GM12878 (cell line): ENCODE measurements around the gene SMR3A. TPM values are rescaled to one million over a fixed set of nuclear protein-coding genes. Genes with fewer than 3 reads are reported as not detected.

Experiments
- ASH2L ChIP-seq: fragments of 300-600, 200-600 bp; sonication (generic); IDR thresholded peaks from 2 replicates; pipeline ENCODE4 v1.6.1; 2017; ENCODE audit warnings: low read depth, mild to moderate bottlenecking, borderline replicate concordance
- BCL11A ChIP-seq: IDR thresholded peaks from 2 replicates; pipeline ENCODE4 v1.6.1; 2011; ENCODE audit warnings: low read depth, low read length
- BCLAF1 ChIP-seq: fragments of 450-650 bp; IDR thresholded peaks from 2 replicates; pipeline ENCODE4 v1.6.1; 2017; ENCODE audit warnings: antibody characterized with exemption, mild to moderate bottlenecking, moderate library complexity
- BMI1 ChIP-seq: fragments of 450-650 bp; IDR thresholded peaks from 2 replicates; pipeline ENCODE4 v1.6.1; 2016; ENCODE audit warnings: mild to moderate bottlenecking, moderate library complexity, borderline replicate concordance
- BRCA1 ChIP-seq: IDR thresholded peaks from 2 replicates; pipeline ENCODE4 v1.6.1; 2011; ENCODE audit warnings: low read depth, low read length, improper control_type of control experiment
- CBFB ChIP-seq: IDR thresholded peaks from 2 replicates; pipeline ENCODE4 v1.6.1; 2016; ENCODE audit warnings: antibody characterized with exemption, low read depth
- CHD2 ChIP-seq: IDR thresholded peaks from 2 replicates; pipeline ENCODE4 v1.6.1; 2011; ENCODE audit warnings: low read depth, low read length, improper control_type of control experiment, borderline replicate concordance
- E4F1 ChIP-seq: fragments of 450-650 bp; IDR thresholded peaks from 2 replicates; pipeline ENCODE4 v1.6.1; 2018; ENCODE audit warnings: borderline replicate concordance, mild to moderate bottlenecking; ENCODE audit not compliant: partially characterized antibody
- EED ChIP-seq: sonication (generic); IDR thresholded peaks from 2 replicates; pipeline ENCODE4 v1.6.1; 2016; ENCODE audit warnings: antibody characterized with exemption, low read depth
- GATAD2B ChIP-seq: fragments of 450-650 bp; conservative IDR thresholded peaks from 2 replicates; pipeline ENCODE4 v1.6.1; 2017; ENCODE audit warnings: low read depth, mild to moderate bottlenecking, moderate library complexity
- HCFC1 ChIP-seq: fragments of 150-350 bp; IDR thresholded peaks from 2 replicates; pipeline ENCODE4 v1.6.1; 2014; ENCODE audit warnings: low read length
- JUND ChIP-seq: IDR thresholded peaks from 2 replicates; pipeline ENCODE4 v1.6.1; 2012; ENCODE audit warnings: low read depth, mild to moderate bottlenecking, low read length, improper control_type of control experiment, moderate library complexity
- NR2F1 ChIP-seq: fragments of 450-650 bp; conservative IDR thresholded peaks from 2 replicates; pipeline ENCODE4 v1.6.1; 2017; ENCODE audit warnings: mild to moderate bottlenecking
- PKNOX1 ChIP-seq: fragments of 450-650 bp; IDR thresholded peaks from 2 replicates; pipeline ENCODE4 v1.6.1; 2016; ENCODE audit warnings: mild to moderate bottlenecking
- RB1 ChIP-seq: fragments of 450-650 bp; formaldehyde crosslinking; IDR thresholded peaks from 2 replicates; pipeline ENCODE4 v1.6.1; 2017; ENCODE audit warnings: mild to moderate bottlenecking, borderline replicate concordance
- RUNX3 ChIP-seq: IDR thresholded peaks from 2 replicates; pipeline ENCODE4 v1.6.1; 2012; ENCODE audit warnings: low read length, inconsistent platforms
- SREBF2 ChIP-seq: IDR thresholded peaks from 2 replicates; pipeline ENCODE4 v1.6.1; 2012; ENCODE audit warnings: mild to moderate bottlenecking, low read length
- WRNIP1 ChIP-seq: IDR thresholded peaks from 2 replicates; pipeline ENCODE4 v1.6.1; 2011; ENCODE audit warnings: low read depth, low read length, improper control_type of control experiment, borderline replicate concordance
- YBX1 ChIP-seq: fragments of 450-650 bp; IDR thresholded peaks from 2 replicates; pipeline ENCODE4 v1.6.1; 2016; ENCODE audit warnings: antibody characterized with exemption
- ZBED1 ChIP-seq: IDR thresholded peaks from 2 replicates; pipeline ENCODE4 v1.6.1; 2016; ENCODE audit warnings: borderline replicate concordance
- ZBTB40 ChIP-seq: fragments of 450-650 bp; IDR thresholded peaks from 2 replicates; pipeline ENCODE4 v1.6.1; 2016; ENCODE audit warnings: mild to moderate bottlenecking, moderate library complexity, borderline replicate concordance
- polyA plus RNA-seq, 11 experiments: library from polyadenylated mRNA; depleted of rRNA in 4 of 11; unstranded in 6 of 11; stranded (reverse) in 5 of 11; fragments of >200 nt; fragmentation: Nextera tagmentation in 4 of 11; fragmentation: Illumina TruSeq in 1 of 11; extraction: Ambion mirVana in 4 of 11; extraction: Trizol in 1 of 11; gene quantifications; 1 replicate in 1 of 11; 2 replicates in 10 of 11; pipeline versions ENCODE4 v1.2.1 to v1.2.3, GENCODE V29; 2011 to 2016; ENCODE audit warnings: inconsistent platforms in 2 of 11, missing spikeins in 2 of 11, low read depth in 1 of 11
- total RNA-seq, 4 experiments: library from RNA; depleted of rRNA in 3 of 4; stranded (reverse); fragments of >200 nt in 3 of 4; fragmentation: Illumina TruSeq in 1 of 4; extraction: Trizol in 1 of 4; gene quantifications; 2 replicates each; pipeline versions ENCODE4 v1.2.1 to v1.2.3, GENCODE V29; 2013 to 2021

SMR3A gene
- total and polyA plus RNA-seq, 10 of the 15 experiments (the other 5 are each of a cell fraction or from before 2014, with no cell fraction given) = not detected

- TF ChIP-seq PKNOX1 (peak; percentile 87), ASH2L (no peak), HCFC1 (no peak), JUND (no peak), EED (no peak), BCLAF1 (no peak), BRCA1 (no peak), BMI1 (peak; percentile 74; the same call in 1 of the 2 replicates), ZBED1 (no peak), RB1 (no peak; the same call in 1 of the 2 replicates), WRNIP1 (no peak), CBFB (no peak), E4F1 (no peak), NR2F1 (no peak), SREBF2 (no peak), CHD2 (no peak), ZBTB40 (0 out of 2 replicates have a peak, but pooled peaks have one; percentile 10), GATAD2B (no peak), RUNX3 (peak; percentile 53), BCL11A (no peak), YBX1 (no peak)
These were observed 31.7 kb downstream of the SMR3A start (continued) for GRCh38 chr4:70392057-70392776.
